Measurements from ENCODE around the gene UQCR10.

DNA sequence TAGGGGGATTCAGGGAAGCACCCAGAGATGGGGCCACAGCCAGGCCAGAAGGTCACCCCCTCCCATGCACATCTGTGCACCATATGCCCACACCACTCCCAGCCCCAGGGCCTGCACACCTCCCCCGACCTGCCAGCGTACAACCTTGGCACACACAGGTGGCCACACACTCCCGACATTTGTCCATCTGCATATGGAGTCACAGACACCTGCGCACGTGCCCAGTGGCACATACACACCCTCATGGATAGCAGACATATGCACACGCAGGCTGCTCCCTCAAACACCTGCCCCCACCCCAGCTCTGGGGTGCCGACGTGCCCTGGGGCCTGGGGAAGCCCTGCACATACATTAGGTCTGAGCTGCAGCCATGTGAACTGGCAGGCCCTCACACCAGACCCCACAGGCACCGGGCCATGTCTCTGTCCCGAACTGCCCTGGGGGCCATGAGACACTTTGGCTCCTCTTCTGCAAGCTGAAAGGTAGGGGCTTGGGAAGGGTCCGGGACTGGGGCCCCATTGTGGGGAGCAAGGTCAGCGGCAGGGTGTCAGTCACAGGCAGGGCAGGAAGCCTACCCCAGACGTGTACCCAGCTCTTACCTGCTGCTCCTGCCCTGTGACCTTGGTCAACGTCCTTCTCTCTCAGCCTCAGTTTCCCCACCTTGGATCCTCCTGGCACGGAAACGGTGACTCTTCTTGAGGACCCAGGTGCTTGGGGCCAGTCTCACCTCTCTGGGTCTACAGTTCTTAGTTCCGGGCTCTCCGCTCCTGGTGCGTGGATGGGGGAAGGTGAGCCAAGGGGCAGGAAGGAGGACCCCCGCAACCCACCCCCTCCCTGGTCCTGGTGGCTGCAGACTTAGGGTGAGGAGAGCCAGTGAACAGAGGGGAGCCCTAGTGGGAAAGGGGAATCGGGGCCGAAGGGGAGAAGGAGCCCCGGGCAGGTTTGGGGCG, 47.9 kb upstream of the UQCR10 start:
- TF ChIP-seq, protein P1, sequence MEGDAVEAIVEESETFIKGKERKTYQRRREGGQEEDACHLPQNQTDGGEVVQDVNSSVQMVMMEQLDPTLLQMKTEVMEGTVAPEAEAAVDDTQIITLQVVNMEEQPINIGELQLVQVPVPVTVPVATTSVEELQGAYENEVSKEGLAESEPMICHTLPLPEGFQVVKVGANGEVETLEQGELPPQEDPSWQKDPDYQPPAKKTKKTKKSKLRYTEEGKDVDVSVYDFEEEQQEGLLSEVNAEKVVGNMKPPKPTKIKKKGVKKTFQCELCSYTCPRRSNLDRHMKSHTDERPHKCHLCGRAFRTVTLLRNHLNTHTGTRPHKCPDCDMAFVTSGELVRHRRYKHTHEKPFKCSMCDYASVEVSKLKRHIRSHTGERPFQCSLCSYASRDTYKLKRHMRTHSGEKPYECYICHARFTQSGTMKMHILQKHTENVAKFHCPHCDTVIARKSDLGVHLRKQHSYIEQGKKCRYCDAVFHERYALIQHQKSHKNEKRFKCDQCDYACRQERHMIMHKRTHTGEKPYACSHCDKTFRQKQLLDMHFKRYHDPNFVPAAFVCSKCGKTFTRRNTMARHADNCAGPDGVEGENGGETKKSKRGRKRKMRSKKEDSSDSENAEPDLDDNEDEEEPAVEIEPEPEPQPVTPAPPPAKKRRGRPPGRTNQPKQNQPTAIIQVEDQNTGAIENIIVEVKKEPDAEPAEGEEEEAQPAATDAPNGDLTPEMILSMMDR (IDR thresholded peaks at IDR 0.05) = no peak
- no peak for TF ChIP-seq POLR2A (IDR thresholded peaks at IDR 0.05)

Measured in testis (tissue), 2 donors.